NCI-H128 (cell line): Measurements from ENCODE around the gene MARS1.

ENCODE experiments used
- DNase-seq: peaks from one replicate; lab custom pipeline; 2025; ENCODE audit not compliant: unreplicated experiment; lab: John Stamatoyannopoulos, UW

MARS1 gene

GRCh38 chr12:57527184-57527583 lies 39.3 kb downstream of the MARS1 start:
- DNase-seq: no peak

GRCh38 chr12:57528176-57528575 lies 40.3 kb downstream of the MARS1 start:
- DNase-seq: no peak

GRCh38 chr12:57528831-57529555 lies 41.1 kb downstream of the MARS1 start:
- no peak for DNase-seq

- no peak for DNase-seq
Measured at GRCh38 chr12:57529831-57530230, 42.0 kb downstream of the MARS1 start.

- no peak for DNase-seq
Measured at GRCh38 chr12:57530396-57531142, 42.7 kb downstream of the MARS1 start.

GRCh38 chr12:57531836-57532235 lies 44.0 kb downstream of the MARS1 start:
- DNase-seq: no peak

- no peak for DNase-seq
Measured at GRCh38 chr12:57533108-57533507, 45.2 kb downstream of the MARS1 start.

GRCh38 chr12:57534250-57534649 lies 46.4 kb downstream of the MARS1 start:
- DNase-seq: no peak

- DNase-seq: no peak
Measured at GRCh38 chr12:57534991-57535543, 47.2 kb downstream of the MARS1 start.

- no peak for DNase-seq
Measured at GRCh38 chr12:57535764-57536596, 48.1 kb downstream of the MARS1 start.

GRCh38 chr12:57536597-57536942 lies 48.7 kb downstream of the MARS1 start:
- no peak for DNase-seq

- no peak for DNase-seq
Measured at GRCh38 chr12:57539134-57539768, 51.4 kb downstream of the MARS1 start.

GRCh38 chr12:57541001-57541400 lies 53.1 kb downstream of the MARS1 start:
- no peak for DNase-seq

- DNase-seq: no peak
Measured at GRCh38 chr12:57541717-57542116, 53.8 kb downstream of the MARS1 start.

GRCh38 chr12:57543581-57543980 lies 55.7 kb downstream of the MARS1 start:
- no peak for DNase-seq

GRCh38 chr12:57545809-57546437 lies 58.1 kb downstream of the MARS1 start:
- DNase-seq: no peak

GRCh38 chr12:57546438-57547287 lies 58.8 kb downstream of the MARS1 start, which contains the start of gene DCTN2:
Gene DCTN2, minus strand, starts transcription at chr12:57547192. Its CDS starts 129 bp downstream, at chr12:57547063.
- DNase-seq: peak; percentile 96

- no peak for DNase-seq
Measured at GRCh38 chr12:57547288-57548012, 59.6 kb downstream of the MARS1 start.

- no peak for DNase-seq
Measured at GRCh38 chr12:57548013-57548315, 60.1 kb downstream of the MARS1 start.
